K562 (cell line): ENCODE results near the gene MYBL2. TPM values are rescaled to one million over a fixed set of nuclear protein-coding genes. Genes with fewer than 3 reads are reported as not detected.

Experiments used
- CBX2 ChIP-seq: fragments of 200-600 bp; sonication (generic); IDR thresholded peaks from one replicate; pipeline ENCODE4 v1.6.1; 2012; ENCODE audit warnings: mild to moderate bottlenecking, low read length, inconsistent platforms; ENCODE audit not compliant: insufficient read depth, poor library complexity, severe bottlenecking
- DIDO1 ChIP-seq: fragments of 450-650 bp; IDR thresholded peaks from 2 replicates; pipeline ENCODE4 v1.6.1; 2016; ENCODE audit warnings: low read depth, missing biosample characterization, missing genetic modification characterization
- FOXA1 ChIP-seq: fragments of 450-650 bp; IDR thresholded peaks from 2 replicates; pipeline ENCODE4 v1.6.1; 2016; ENCODE audit warnings: mild to moderate bottlenecking, borderline replicate concordance
- HMGXB4 ChIP-seq: sonication (generic); formaldehyde crosslinking; IDR thresholded peaks from 2 replicates; pipeline ENCODE4 v1.8.1; 2023; ENCODE audit warnings: mild to moderate bottlenecking, missing genetic modification reagents
- KDM2B ChIP-seq: fragments of 250-450 bp; sonication (Bioruptor Pico); IDR thresholded peaks from 2 replicates; pipeline ENCODE4 v1.8.0; 2021; ENCODE audit warnings: mild to moderate bottlenecking, moderate library complexity
- NCOA1 ChIP-seq: fragments of 450-650 bp; IDR thresholded peaks from 2 replicates; pipeline ENCODE4 v1.6.1; 2016; ENCODE audit warnings: low read depth
- NEUROD1 ChIP-seq: fragments of 150-350 bp; IDR thresholded peaks from 2 replicates; pipeline ENCODE4 v1.6.1; 2014; ENCODE audit warnings: borderline replicate concordance, low read length, low read depth; ENCODE audit not compliant: partially characterized antibody
- NR4A1 ChIP-seq, 2 experiments: fragments of 250-450 bp in 1 of 2; fragments of 450-650 bp in 1 of 2; sonication (Bioruptor Pico) in 1 of 2; IDR thresholded peaks; 2 replicates each; pipeline versions ENCODE4 v1.4.0 to v1.6.1; 2016 to 2020; ENCODE audit warnings: mild to moderate bottlenecking in 2 of 2, missing compliant biosample characterization in 1 of 2, missing genetic modification characterization in 1 of 2, moderate library complexity in 1 of 2
- POLR3G ChIP-seq: IDR thresholded peaks from 2 replicates; pipeline ENCODE4 v1.6.1; 2011; ENCODE audit not compliant: insufficient read length, insufficient replicate concordance; ENCODE audit errors: extremely low read depth
- SMARCB1 ChIP-seq: IDR thresholded peaks from 2 replicates; pipeline ENCODE4 v1.6.1; 2011; ENCODE audit warnings: improper control_type of control experiment, low read depth; ENCODE audit not compliant: insufficient read length
- SMC3 ChIP-seq: conservative IDR thresholded peaks from 2 replicates; pipeline ENCODE4 v1.6.1; 2011; ENCODE audit warnings: low read depth, low read length, improper control_type of control experiment; ENCODE audit not compliant: insufficient read depth
- SOX6 ChIP-seq: fragments of 450-650 bp; IDR thresholded peaks from 2 replicates; pipeline ENCODE4 v1.6.1; 2014; ENCODE audit warnings: mild to moderate bottlenecking
- ZFX ChIP-seq: sonication (generic); formaldehyde crosslinking; IDR thresholded peaks from 2 replicates; pipeline ENCODE4 v1.8.0; 2022; ENCODE audit warnings: mild to moderate bottlenecking, missing genetic modification reagents, moderate library complexity
- ZKSCAN8 ChIP-seq: fragments of 200-800 bp; sonication (Bioruptor generic); IDR thresholded peaks from 2 replicates; pipeline ENCODE4 v1.6.1; 2016; ENCODE audit warnings: missing genetic modification characterization, missing compliant biosample characterization
- ZNF583 ChIP-seq: fragments of 250-450 bp; sonication (Bioruptor Pico); IDR thresholded peaks from 2 replicates; pipeline ENCODE4 v1.4.0; 2020
- polyA plus RNA-seq, 8 experiments: library from polyadenylated mRNA; depleted of rRNA in 4 of 8; stranded (reverse) in 5 of 8; unstranded in 3 of 8; fragments of >200 nt; fragmentation: Nextera tagmentation in 2 of 8; fragmentation: Illumina TruSeq in 1 of 8; extraction: Ambion mirVana in 2 of 8; extraction: Trizol in 1 of 8; gene quantifications; 2 replicates each; pipeline versions ENCODE4 v1.2.1 to v1.2.3, GENCODE V29; 2011 to 2014; ENCODE audit warnings: inconsistent platforms in 1 of 8, missing spikeins in 1 of 8
- total RNA-seq, 7 experiments: library from RNA; depleted of rRNA in 6 of 7; stranded (reverse); fragments of >200 nt in 6 of 7; fragmentation: Illumina TruSeq in 2 of 7; extraction: Trizol in 2 of 7; gene quantifications; 2 replicates each; pipeline versions ENCODE4 v1.2.1 to v1.2.3, GENCODE V29; 2011 to 2021; ENCODE audit warnings: low replicate concordance in 1 of 7
- TF ChIP-seq, protein P1 (sequence below): fragments of 250-450 bp; sonication (Bioruptor Pico); IDR thresholded peaks from 2 replicates; pipeline ENCODE4 v1.6.1; 2021; ENCODE audit warnings: mild to moderate bottlenecking
- TF ChIP-seq, protein P2 (sequence below), 2 experiments: fragments of 450-650 bp; formaldehyde crosslinking in 1 of 2; IDR thresholded peaks; 2 replicates each; pipeline versions ENCODE4 v1.4.0 to v1.6.1; 2014 to 2020; ENCODE audit warnings: mild to moderate bottlenecking in 2 of 2, borderline replicate concordance in 1 of 2, low read depth in 1 of 2

MYBL2 gene
- total and polyA plus RNA-seq, 9 of the 15 experiments (the other 6 are each of a cell fraction or from before 2014, with no cell fraction given) = 4.4 to 169 (median 52.5) TPM

DNA sequence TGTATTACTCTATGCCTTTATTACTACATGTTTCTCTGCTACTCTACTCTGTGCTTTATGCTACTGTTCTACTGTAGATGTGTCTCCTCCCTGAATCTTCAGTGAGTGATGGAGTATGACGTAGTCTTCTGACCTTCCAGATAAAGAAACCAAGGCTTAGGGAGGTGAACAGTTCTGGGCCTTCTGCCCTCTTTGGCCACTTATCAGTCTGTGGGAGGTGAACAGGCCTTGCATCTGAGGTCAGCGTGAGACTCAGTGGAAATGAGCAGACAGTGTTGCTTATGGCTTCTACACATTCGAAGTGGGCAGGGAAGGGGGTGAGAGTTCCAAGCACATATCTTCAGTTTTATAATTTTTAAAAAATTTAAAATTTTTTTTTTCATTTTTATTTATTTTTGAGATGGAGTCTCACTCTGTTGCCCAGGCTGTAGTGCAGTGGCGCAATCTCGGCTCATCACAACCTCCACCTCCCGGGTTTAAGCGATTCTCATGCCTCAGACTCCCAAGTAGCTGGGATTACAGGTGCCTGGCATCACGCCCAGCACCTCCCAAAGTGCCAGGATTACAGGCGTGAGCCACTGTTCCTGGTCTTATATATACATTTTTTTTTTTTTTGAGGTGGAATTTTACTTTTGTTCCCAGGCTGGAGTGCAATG, 24.2 kb downstream of the MYBL2 start (continued):
- TF ChIP-seq ZNF583 (no peak), HMGXB4 (CRISPR knock-in tag) (no peak), SMC3 (no peak), POLR3G (no peak), CBX2 (no peak), NR4A1 (CRISPR knock-in tag; IDR thresholded peaks at IDR 0.05) (no peak), NR4A1 (tag; IDR thresholded peaks at IDR 0.05) (no peak), NCOA1 (peak; percentile 77; the same call in 1 of the 2 replicates), KDM2B (CRISPR knock-in tag) (no peak), ZKSCAN8 (CRISPR knock-in tag) (peak; percentile 66; the same call in 1 of the 2 replicates), FOXA1 (no peak), SMARCB1 (no peak), DIDO1 (tag) (no peak), ZFX (CRISPR knock-in tag) (peak; percentile 58), SOX6 (peak; percentile 82), NEUROD1 (peak; percentile 49)
- TF ChIP-seq, protein P1, sequence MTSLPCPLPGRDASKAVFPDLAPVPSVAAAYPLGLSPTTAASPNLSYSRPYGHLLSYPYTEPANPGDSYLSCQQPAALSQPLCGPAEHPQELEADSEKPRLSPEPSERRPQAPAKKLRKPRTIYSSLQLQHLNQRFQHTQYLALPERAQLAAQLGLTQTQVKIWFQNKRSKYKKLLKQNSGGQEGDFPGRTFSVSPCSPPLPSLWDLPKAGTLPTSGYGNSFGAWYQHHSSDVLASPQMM (CRISPR knock-in tag) = no peak
- TF ChIP-seq, protein P2, sequence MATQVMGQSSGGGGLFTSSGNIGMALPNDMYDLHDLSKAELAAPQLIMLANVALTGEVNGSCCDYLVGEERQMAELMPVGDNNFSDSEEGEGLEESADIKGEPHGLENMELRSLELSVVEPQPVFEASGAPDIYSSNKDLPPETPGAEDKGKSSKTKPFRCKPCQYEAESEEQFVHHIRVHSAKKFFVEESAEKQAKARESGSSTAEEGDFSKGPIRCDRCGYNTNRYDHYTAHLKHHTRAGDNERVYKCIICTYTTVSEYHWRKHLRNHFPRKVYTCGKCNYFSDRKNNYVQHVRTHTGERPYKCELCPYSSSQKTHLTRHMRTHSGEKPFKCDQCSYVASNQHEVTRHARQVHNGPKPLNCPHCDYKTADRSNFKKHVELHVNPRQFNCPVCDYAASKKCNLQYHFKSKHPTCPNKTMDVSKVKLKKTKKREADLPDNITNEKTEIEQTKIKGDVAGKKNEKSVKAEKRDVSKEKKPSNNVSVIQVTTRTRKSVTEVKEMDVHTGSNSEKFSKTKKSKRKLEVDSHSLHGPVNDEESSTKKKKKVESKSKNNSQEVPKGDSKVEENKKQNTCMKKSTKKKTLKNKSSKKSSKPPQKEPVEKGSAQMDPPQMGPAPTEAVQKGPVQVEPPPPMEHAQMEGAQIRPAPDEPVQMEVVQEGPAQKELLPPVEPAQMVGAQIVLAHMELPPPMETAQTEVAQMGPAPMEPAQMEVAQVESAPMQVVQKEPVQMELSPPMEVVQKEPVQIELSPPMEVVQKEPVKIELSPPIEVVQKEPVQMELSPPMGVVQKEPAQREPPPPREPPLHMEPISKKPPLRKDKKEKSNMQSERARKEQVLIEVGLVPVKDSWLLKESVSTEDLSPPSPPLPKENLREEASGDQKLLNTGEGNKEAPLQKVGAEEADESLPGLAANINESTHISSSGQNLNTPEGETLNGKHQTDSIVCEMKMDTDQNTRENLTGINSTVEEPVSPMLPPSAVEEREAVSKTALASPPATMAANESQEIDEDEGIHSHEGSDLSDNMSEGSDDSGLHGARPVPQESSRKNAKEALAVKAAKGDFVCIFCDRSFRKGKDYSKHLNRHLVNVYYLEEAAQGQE (IDR thresholded peaks at IDR 0.05; ENCODE audit: borderline replicate concordance) = no peak; the same call in 1 of the 2 replicates
- TF ChIP-seq, protein P2 (CRISPR knock-in tag; IDR thresholded peaks at IDR 0.05; ENCODE audit: low read depth) = no peak
